ENCODE results near the gene ACOT12. TPM values are rescaled to one million over a fixed set of nuclear protein-coding genes. Genes with fewer than 3 reads are reported as not detected.

ACOT12 gene
- total and polyA plus RNA-seq, 9 of the 15 experiments (the other 6 are each of a cell fraction or from before 2014, with no cell fraction given), result 0.03 TPM; not detected in 8

DNA sequence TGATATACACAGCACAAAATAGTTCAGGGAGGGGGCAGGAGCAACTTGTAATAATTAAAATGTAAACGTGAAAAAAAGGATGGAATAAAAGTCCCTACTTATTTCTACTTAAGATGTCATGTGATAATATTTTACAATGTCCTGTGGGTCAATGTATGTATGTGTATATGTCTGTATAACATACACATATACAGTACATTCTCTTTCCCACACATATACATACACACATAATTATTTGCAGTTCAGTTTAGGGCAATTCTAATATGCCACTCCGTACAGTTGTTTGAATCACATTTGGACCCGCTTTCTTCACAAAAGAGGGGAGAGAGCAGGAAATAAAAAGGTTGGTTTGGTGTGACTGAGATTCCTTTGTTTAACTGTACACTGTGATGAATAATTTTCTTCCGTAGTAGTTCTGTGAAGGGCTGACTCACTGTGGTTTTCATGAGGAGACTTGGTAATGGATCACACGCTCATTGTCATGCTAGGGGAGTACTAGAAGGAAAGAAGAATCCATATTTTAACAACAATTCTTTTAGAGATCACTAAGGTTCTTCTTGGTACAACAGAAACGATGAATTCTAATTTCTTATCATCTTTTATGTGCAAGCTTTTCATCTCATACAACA, 26.2 kb upstream of the ACOT12 start (continued):
- no peak for TF ChIP-seq KDM4B (IDR thresholded peaks at IDR 0.05; ENCODE audit: borderline replicate concordance in 2 of 2, low read depth in 1 of 2)
- TF ChIP-seq RBBP5 (IDR thresholded peaks at IDR 0.05; ENCODE audit: borderline replicate concordance, insufficient read depth, low read length, poor library complexity, severe bottlenecking), result no peak
- TF ChIP-seq, protein P1, sequence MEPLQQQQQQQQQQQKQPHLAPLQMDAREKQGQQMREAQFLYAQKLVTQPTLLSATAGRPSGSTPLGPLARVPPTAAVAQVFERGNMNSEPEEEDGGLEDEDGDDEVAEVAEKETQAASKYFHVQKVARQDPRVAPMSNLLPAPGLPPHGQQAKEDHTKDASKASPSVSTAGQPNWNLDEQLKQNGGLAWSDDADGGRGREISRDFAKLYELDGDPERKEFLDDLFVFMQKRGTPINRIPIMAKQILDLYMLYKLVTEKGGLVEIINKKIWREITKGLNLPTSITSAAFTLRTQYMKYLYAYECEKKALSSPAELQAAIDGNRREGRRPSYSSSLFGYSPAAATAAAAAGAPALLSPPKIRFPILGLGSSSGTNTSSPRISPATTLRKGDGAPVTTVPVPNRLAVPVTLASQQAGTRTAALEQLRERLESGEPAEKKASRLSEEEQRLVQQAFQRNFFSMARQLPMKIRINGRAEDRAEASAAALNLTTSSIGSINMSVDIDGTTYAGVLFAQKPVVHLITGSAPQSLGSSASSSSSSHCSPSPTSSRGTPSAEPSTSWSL (CRISPR knock-in tag; IDR thresholded peaks at IDR 0.05; ENCODE audit: borderline replicate concordance), result no peak
- no peak; the same call in 1 of the 2 replicates for TF ChIP-seq ZNF316 (IDR thresholded peaks at IDR 0.05)
- TF ChIP-seq RUNX1 (IDR thresholded peaks at IDR 0.05; ENCODE audit: low read depth), result no peak
- peak; percentile 40; the same call in 1 of the 2 replicates for TF ChIP-seq ATF3 (IDR thresholded peaks at IDR 0.05)
- no peak for TF ChIP-seq ATF3 (CRISPR knock-in tag; conservative IDR thresholded peaks at IDR 0.05)
- TF ChIP-seq, protein P2, sequence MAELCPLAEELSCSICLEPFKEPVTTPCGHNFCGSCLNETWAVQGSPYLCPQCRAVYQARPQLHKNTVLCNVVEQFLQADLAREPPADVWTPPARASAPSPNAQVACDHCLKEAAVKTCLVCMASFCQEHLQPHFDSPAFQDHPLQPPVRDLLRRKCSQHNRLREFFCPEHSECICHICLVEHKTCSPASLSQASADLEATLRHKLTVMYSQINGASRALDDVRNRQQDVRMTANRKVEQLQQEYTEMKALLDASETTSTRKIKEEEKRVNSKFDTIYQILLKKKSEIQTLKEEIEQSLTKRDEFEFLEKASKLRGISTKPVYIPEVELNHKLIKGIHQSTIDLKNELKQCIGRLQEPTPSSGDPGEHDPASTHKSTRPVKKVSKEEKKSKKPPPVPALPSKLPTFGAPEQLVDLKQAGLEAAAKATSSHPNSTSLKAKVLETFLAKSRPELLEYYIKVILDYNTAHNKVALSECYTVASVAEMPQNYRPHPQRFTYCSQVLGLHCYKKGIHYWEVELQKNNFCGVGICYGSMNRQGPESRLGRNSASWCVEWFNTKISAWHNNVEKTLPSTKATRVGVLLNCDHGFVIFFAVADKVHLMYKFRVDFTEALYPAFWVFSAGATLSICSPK (IDR thresholded peaks at IDR 0.05; ENCODE audit: borderline replicate concordance), result no peak
- TF ChIP-seq, protein P3, sequence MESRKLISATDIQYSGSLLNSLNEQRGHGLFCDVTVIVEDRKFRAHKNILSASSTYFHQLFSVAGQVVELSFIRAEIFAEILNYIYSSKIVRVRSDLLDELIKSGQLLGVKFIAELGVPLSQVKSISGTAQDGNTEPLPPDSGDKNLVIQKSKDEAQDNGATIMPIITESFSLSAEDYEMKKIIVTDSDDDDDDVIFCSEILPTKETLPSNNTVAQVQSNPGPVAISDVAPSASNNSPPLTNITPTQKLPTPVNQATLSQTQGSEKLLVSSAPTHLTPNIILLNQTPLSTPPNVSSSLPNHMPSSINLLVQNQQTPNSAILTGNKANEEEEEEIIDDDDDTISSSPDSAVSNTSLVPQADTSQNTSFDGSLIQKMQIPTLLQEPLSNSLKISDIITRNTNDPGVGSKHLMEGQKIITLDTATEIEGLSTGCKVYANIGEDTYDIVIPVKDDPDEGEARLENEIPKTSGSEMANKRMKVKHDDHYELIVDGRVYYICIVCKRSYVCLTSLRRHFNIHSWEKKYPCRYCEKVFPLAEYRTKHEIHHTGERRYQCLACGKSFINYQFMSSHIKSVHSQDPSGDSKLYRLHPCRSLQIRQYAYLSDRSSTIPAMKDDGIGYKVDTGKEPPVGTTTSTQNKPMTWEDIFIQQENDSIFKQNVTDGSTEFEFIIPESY (CRISPR knock-in tag; IDR thresholded peaks at IDR 0.05), result no peak
- TF ChIP-seq HNRNPL (IDR thresholded peaks at IDR 0.05; ENCODE audit: low read depth, low read length), result no peak
- TF ChIP-seq ZBTB12 (CRISPR knock-in tag; IDR thresholded peaks at IDR 0.05), result no peak
- 0 out of 2 replicates have a peak, but pooled peaks have one; percentile 16 for TF ChIP-seq ARID1B (IDR thresholded peaks at IDR 0.05)
- TF ChIP-seq HMBOX1 (IDR thresholded peaks at IDR 0.05), result peak; percentile 85
- TF ChIP-seq TCF7L2 (IDR thresholded peaks at IDR 0.05; ENCODE audit: low read depth, low read length), result no peak
- TF ChIP-seq MLLT1 (IDR thresholded peaks at IDR 0.05), result 0 out of 4 replicates have a peak, but pooled peaks of 1 of the 2 experiments have one; percentile 19
- TF ChIP-seq IFI16 (CRISPR knock-in tag; IDR thresholded peaks at IDR 0.05), result no peak
- no peak for TF ChIP-seq ZNF778 (CRISPR knock-in tag; IDR thresholded peaks at IDR 0.05)

All from K562 (cell line).